DND-41 (cell line): ENCODE measurements around the gene RIPK4.

Source experiments
- ATAC-seq: fragments of 200-7000 bp; cut with Tn5 transposase; 3 replicates; pipeline ENCODE4 v1.9.1; 2021; ENCODE audit warnings: low read depth; ENCODE audit not compliant: insufficient read depth
- DNase-seq: peaks from one replicate; pipeline ENCODE4 v3.0.0-alpha.2; 2020
- H2AFZ ChIP-seq: 2 replicates; pipeline ENCODE4 v1.6.0; 2012; ENCODE audit warnings: low read depth, low read length
- H3K27ac ChIP-seq: 2 replicates; pipeline ENCODE4 v1.5.1; 2012; ENCODE audit warnings: low read length, inconsistent platforms
- H3K27me3 ChIP-seq: fragments of 200-600 bp; sonication (generic); 2 replicates; pipeline ENCODE4 v1.6.0; 2012; ENCODE audit warnings: low read length, mild to moderate bottlenecking, inconsistent platforms; ENCODE audit not compliant: insufficient read depth, poor library complexity
- H3K36me3 ChIP-seq: 2 replicates; pipeline ENCODE4 v1.5.1; 2012; ENCODE audit warnings: low read length, inconsistent platforms; ENCODE audit not compliant: insufficient read depth
- H3K4me1 ChIP-seq: 2 replicates; pipeline ENCODE4 v1.5.1; 2012; ENCODE audit warnings: mild to moderate bottlenecking, low read length; ENCODE audit not compliant: insufficient read depth
- H3K4me2 ChIP-seq: 2 replicates; pipeline ENCODE4 v1.6.0; 2012; ENCODE audit warnings: mild to moderate bottlenecking, moderate library complexity, low read length, inconsistent platforms; ENCODE audit not compliant: insufficient read depth
- H3K4me3 ChIP-seq, 2 experiments: fragments of 200-600 bp in 1 of 2; shearing (Covaris generic) in 1 of 2; 2 replicates each; pipeline ENCODE4 v1.5.1; 2012 to 2016; ENCODE audit warnings: inconsistent platforms in 2 of 2, low read length in 2 of 2, mild to moderate bottlenecking in 2 of 2, low read depth in 1 of 2, moderate library complexity in 1 of 2
- H3K79me2 ChIP-seq: 2 replicates; pipeline ENCODE4 v1.6.0; 2012; ENCODE audit warnings: low read length, inconsistent platforms; ENCODE audit not compliant: insufficient read depth
- H3K9ac ChIP-seq: 2 replicates; pipeline ENCODE4 v1.6.0; 2012; ENCODE audit warnings: low read depth, mild to moderate bottlenecking, inconsistent platforms, low read length, moderate library complexity
- H3K9me3 ChIP-seq: 2 replicates; pipeline ENCODE4 v1.5.1; 2012; ENCODE audit warnings: low read length, moderate library complexity, mild to moderate bottlenecking, inconsistent platforms; ENCODE audit not compliant: insufficient read depth, severe bottlenecking
- H4K20me1 ChIP-seq: 2 replicates; pipeline ENCODE4 v1.6.0; 2012; ENCODE audit warnings: low read length; ENCODE audit not compliant: insufficient read depth
- EZH2 ChIP-seq: IDR thresholded peaks from 3 replicates; pipeline ENCODE4 v1.6.1; 2012; ENCODE audit warnings: borderline replicate concordance, low read depth, mild to moderate bottlenecking, moderate library complexity, low read length, inconsistent platforms; ENCODE audit not compliant: severe bottlenecking
- TF ChIP-seq, protein P1 (sequence below): IDR thresholded peaks from 2 replicates; pipeline ENCODE4 v1.5.1; 2012; ENCODE audit warnings: borderline replicate concordance, low read length, moderate library complexity, mild to moderate bottlenecking; ENCODE audit not compliant: poor library complexity, severe bottlenecking; ENCODE audit errors: extremely low read depth

The RIPK4 gene

GRCh38 chr21:41780337-41781049, 13.6 kb upstream of the RIPK4 start:
- no peak overlapping the region for H3K4me3 ChIP-seq
- no peaks in the 10 kb centered on the region for H3K79me2 ChIP-seq
- no peak overlapping the region for H3K9ac ChIP-seq
- no peaks in the 10 kb centered on the region for H4K20me1 ChIP-seq
- H3K27ac ChIP-seq = peak overlapping the region; percentile 51
- no peak overlapping the region for H3K4me2 ChIP-seq
- no peak for TF ChIP-seq EZH2
- TF ChIP-seq, protein P1, sequence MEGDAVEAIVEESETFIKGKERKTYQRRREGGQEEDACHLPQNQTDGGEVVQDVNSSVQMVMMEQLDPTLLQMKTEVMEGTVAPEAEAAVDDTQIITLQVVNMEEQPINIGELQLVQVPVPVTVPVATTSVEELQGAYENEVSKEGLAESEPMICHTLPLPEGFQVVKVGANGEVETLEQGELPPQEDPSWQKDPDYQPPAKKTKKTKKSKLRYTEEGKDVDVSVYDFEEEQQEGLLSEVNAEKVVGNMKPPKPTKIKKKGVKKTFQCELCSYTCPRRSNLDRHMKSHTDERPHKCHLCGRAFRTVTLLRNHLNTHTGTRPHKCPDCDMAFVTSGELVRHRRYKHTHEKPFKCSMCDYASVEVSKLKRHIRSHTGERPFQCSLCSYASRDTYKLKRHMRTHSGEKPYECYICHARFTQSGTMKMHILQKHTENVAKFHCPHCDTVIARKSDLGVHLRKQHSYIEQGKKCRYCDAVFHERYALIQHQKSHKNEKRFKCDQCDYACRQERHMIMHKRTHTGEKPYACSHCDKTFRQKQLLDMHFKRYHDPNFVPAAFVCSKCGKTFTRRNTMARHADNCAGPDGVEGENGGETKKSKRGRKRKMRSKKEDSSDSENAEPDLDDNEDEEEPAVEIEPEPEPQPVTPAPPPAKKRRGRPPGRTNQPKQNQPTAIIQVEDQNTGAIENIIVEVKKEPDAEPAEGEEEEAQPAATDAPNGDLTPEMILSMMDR = no peak
- no peaks in the 10 kb centered on the region for H3K36me3 ChIP-seq
- DNase-seq (no peak), ATAC-seq (no peak)
- no peak overlapping the region for H2AFZ ChIP-seq
- no peaks in the 10 kb centered on the region for H3K9me3 ChIP-seq
- no peaks in the 10 kb centered on the region for H3K27me3 ChIP-seq
- peaks cover 93% of the 10 kb centered on the region for H3K4me1 ChIP-seq

DNA sequence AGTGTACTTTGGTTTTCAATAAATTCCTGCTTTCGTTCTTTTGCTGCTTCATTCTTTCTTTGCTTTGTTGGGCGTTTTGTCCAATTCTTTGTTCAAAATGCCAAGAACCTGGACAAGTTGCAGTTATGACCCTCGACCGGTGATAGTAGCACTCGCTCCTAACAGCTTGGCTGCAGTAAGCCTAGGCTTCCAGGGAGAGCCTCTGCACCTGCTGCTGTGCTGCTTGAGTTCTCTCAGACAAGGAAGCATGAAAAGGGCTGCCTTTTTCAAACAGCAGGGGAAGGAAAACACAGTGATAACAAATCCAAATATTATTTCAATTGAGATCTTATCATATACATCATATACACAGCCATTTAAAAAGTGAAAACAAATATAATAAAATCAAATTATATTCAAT, 12.8 kb upstream of the RIPK4 start:
- ATAC-seq (no peak), DNase-seq (no peak)
- Histone ChIP-seq H3K9ac (no peak overlapping the region), H3K36me3 (no peaks in the 10 kb centered on the region), H4K20me1 (no peaks in the 10 kb centered on the region), H3K9me3 (no peaks in the 10 kb centered on the region), H3K79me2 (no peaks in the 10 kb centered on the region), H3K4me2 (no peak overlapping the region), H3K4me1 (peaks cover 97% of the 10 kb centered on the region), H3K27ac (peak overlapping the region; percentile 67), H3K4me3 (no peak overlapping the region), H2AFZ (no peak overlapping the region), H3K27me3 (no peaks in the 10 kb centered on the region)
- no peak for TF ChIP-seq EZH2
- TF ChIP-seq, protein P1 = no peak

DNA sequence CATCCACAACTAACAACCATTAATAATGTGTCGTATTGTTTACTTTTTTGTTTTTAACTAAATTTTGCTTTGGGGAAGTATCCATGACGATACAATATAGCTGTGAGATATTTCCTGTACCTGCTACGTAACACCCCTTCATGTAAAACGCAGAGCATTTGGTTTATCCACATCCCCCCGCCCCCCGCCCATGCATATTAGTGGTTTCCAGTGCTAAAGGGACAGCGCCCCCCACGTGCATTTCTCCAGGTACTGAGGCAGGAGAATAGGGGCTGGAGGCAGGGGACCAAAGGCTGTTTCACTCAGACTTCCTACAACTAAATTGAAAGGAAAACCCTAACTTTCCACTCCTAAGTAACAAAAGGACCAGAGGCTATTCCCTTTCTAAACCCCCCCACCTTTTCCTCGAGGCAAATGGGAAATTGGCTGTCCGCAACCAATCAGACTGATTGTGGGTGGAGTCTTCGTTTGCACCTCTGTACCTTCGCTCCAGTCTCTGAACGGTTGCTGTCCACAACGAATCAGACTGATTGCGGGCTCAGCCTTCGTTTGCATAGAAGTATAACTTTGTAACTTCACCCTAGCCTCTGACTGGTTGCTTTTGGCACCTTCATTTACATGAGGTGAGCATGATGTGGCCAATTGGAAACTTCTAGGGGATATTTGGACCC, 12.2 kb upstream of the RIPK4 start:
- H4K20me1 ChIP-seq = no peaks in the 10 kb centered on the region
- peaks cover 97% of the 10 kb centered on the region for H3K4me1 ChIP-seq
- ATAC-seq (no peak), DNase-seq (no peak)
- H3K27me3 ChIP-seq = no peaks in the 10 kb centered on the region
- no peaks in the 10 kb centered on the region for H3K79me2 ChIP-seq
- H3K9me3 ChIP-seq = no peaks in the 10 kb centered on the region
- no peak for TF ChIP-seq EZH2
- TF ChIP-seq, protein P1 = peak; percentile 5
- peak overlapping the region; percentile 67 for H3K27ac ChIP-seq
- no peaks in the 10 kb centered on the region for H3K36me3 ChIP-seq
- H3K4me2 ChIP-seq = no peak overlapping the region
- H3K4me3 ChIP-seq = no peak overlapping the region
- no peak overlapping the region for H2AFZ ChIP-seq
- H3K9ac ChIP-seq = no peak overlapping the region
